Measurements from ENCODE around the gene SMAD3.

SMAD3 gene

DNA sequence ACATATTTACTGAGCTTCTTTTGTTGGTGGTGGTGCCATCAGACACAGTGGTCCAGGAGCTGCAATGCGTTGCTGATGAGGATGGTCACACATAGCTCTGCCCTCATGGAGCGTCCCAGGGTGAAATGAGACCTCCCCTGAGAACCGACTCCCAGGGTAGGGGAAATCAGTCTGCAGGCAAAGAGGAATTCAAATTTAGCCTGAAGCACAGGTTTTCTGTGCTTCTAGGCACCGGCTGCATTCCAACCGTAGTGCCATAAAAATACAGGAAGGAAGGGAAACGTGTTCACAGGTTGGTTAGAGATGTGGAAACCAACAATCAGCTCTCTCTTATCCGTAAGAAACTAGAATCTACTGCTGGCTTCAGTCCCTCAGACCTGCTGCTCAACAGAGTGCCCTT lies 19.2 kb downstream of the SMAD3 start:
- H3K9me3 ChIP-seq (ENCODE audit: low read length), result no peaks in the 10 kb centered on the region
- H3K4me1 ChIP-seq (ENCODE audit: insufficient read depth, low read length), result peaks cover 6% of the 10 kb centered on the region
- H2AFZ ChIP-seq (ENCODE audit: low read depth, low read length), result no peak overlapping the region
- peaks cover 7% of the 10 kb centered on the region for H3K36me3 ChIP-seq (ENCODE audit: insufficient read depth, low read length)
- H3K4me3 ChIP-seq (ENCODE audit: low read length), result no peak overlapping the region
- no peaks in the 10 kb centered on the region for H3K27me3 ChIP-seq (ENCODE audit: insufficient read depth, low read length)

DNA sequence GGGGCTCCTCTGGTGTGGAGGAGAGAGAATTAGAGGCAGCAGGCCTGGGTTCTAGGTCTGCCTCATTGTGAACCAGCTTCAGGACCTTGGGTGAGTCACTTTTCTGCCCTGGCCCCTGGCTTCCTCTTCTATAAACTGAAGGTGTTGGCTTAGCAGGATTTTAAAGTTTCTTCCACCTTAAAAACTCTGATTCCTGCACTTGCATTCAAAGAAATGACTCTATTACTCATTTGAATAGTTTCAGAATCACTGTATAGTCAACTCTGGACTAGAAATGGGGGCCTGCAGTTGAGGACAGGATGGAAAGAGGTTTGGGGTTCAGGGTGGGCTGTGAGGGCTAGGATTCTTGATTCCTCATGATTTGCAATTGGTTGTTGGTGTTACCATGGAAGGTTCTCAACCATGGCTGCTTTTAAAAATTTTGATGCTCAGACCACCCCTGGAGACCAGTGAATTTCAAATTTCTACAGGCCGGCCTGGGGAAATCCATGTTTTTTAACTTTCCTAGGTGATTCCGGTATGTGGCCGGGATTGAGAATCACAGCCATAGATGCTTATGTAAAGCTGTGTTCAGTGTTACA lies 19.9 kb downstream of the SMAD3 start:
- peaks cover 6% of the 10 kb centered on the region for H3K4me1 ChIP-seq (ENCODE audit: insufficient read depth, low read length)

DNA sequence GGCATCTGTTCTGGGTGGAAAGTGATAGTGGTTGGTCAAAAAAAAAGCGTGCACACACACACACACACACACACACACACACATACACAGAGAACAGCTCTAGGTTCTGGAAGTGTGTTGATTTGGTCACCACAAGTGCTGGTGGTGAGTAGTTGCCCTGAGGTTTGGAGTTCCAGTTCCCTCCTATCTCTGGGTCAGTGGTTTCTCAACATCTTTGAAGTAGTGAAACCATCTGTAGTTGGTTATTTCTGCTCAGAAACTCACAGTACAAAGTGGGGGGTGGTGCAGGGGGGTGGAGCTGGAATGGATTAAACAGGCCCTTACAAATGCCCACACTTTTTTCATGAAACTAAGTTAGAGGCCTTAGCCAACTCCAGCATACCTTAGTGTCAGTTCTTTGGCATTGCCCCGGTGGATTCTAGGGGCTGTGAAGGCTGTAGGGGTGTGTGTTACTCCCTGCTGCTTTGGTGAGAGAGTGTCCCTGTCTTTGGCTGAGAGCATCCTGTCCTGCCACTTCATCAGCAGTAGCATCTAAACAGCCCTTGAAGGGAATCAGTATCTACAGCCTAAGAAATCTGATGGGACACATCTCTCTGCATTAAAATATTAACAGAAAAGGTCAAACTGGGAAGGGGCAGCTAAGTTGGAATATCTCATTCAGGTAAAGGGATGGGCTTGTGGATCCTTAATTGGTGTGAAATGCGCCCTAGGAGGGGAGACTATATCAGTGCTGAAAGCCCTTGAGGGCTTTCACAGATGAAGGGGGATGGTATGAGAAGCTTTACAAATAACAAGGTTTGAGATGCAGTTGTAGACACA lies 20.6 kb downstream of the SMAD3 start:
- Histone ChIP-seq H3K4me3 (ENCODE audit: low read length) (no peak overlapping the region), H2AFZ (ENCODE audit: low read depth, low read length) (no peak overlapping the region)

More for the DNA sequence above, 19.9 kb downstream of the SMAD3 start:
- Histone ChIP-seq H3K4me3 (ENCODE audit: low read length) (no peak overlapping the region), H2AFZ (ENCODE audit: low read depth, low read length) (no peak overlapping the region), H3K36me3 (ENCODE audit: insufficient read depth, low read length) (peaks cover 5% of the 10 kb centered on the region), H3K27me3 (ENCODE audit: insufficient read depth, low read length) (no peaks in the 10 kb centered on the region), H3K9me3 (ENCODE audit: low read length) (no peaks in the 10 kb centered on the region)

DNA sequence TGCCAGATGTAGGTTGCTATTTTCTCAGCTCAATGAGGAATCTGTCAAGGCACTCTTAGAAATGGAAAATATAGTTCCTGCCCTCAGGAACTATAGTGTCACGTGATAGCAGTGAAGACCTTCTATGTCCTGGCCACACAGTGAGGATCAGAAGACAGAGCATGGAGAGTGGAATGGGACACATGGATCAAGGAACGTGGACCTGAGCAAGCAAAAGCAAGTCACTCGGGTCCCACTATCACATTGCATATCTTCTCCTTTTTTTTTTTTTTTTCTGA lies 21.2 kb downstream of the SMAD3 start:
- no peaks in the 10 kb centered on the region for H3K27me3 ChIP-seq (ENCODE audit: insufficient read depth, low read length)
- H3K9me3 ChIP-seq (ENCODE audit: low read length), result no peaks in the 10 kb centered on the region
- H3K36me3 ChIP-seq (ENCODE audit: insufficient read depth, low read length), result peaks cover 5% of the 10 kb centered on the region
- no peak overlapping the region for H2AFZ ChIP-seq (ENCODE audit: low read depth, low read length)
- H3K4me3 ChIP-seq (ENCODE audit: low read length), result no peak overlapping the region
- peaks cover 7% of the 10 kb centered on the region for H3K4me1 ChIP-seq (ENCODE audit: insufficient read depth, low read length)

More for the DNA sequence above, 20.6 kb downstream of the SMAD3 start:
- H3K27me3 ChIP-seq (ENCODE audit: insufficient read depth, low read length), result no peaks in the 10 kb centered on the region
- peaks cover 5% of the 10 kb centered on the region for H3K36me3 ChIP-seq (ENCODE audit: insufficient read depth, low read length)
- peaks cover 6% of the 10 kb centered on the region for H3K4me1 ChIP-seq (ENCODE audit: insufficient read depth, low read length)
- no peaks in the 10 kb centered on the region for H3K9me3 ChIP-seq (ENCODE audit: low read length)

DNA sequence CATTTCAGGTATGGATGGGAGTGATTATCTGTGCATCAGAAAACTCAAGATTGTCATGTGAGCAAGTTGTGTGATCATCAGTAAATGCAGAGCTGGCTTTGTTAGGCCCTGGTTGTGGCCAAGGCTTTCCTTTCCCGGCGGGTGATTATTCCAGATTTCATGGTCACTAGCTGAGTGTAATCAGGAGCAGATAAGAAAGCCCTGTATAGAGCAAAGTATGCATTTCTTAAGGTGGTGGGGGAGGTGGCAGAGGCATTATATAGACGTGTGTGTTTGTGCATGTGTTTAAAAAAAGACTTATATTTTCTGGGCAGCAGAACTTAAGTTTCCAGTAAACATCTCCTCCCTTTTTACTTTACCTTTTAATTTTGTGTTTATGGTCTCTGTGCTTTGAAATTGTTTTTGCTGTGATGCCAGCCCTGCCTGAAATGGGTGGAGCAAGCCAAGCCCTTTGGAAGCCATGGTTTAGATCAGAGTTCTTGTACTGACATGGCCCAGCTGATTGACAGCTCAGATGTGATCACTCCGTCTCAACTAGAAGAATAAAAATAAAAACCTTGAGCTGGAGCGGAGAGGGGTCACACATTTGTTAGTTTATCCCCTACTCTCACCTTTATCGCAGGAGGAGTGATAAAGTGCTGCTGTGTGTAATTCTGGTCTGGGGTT lies 22.2 kb downstream of the SMAD3 start:
- no peaks in the 10 kb centered on the region for H3K9me3 ChIP-seq (ENCODE audit: low read length)
- H3K4me3 ChIP-seq (ENCODE audit: low read length), result no peak overlapping the region
- no peaks in the 10 kb centered on the region for H3K27me3 ChIP-seq (ENCODE audit: insufficient read depth, low read length)
- no peak overlapping the region for H2AFZ ChIP-seq (ENCODE audit: low read depth, low read length)
- peaks cover 17% of the 10 kb centered on the region for H3K4me1 ChIP-seq (ENCODE audit: insufficient read depth, low read length)
- peaks cover 5% of the 10 kb centered on the region for H3K36me3 ChIP-seq (ENCODE audit: insufficient read depth, low read length)

DNA sequence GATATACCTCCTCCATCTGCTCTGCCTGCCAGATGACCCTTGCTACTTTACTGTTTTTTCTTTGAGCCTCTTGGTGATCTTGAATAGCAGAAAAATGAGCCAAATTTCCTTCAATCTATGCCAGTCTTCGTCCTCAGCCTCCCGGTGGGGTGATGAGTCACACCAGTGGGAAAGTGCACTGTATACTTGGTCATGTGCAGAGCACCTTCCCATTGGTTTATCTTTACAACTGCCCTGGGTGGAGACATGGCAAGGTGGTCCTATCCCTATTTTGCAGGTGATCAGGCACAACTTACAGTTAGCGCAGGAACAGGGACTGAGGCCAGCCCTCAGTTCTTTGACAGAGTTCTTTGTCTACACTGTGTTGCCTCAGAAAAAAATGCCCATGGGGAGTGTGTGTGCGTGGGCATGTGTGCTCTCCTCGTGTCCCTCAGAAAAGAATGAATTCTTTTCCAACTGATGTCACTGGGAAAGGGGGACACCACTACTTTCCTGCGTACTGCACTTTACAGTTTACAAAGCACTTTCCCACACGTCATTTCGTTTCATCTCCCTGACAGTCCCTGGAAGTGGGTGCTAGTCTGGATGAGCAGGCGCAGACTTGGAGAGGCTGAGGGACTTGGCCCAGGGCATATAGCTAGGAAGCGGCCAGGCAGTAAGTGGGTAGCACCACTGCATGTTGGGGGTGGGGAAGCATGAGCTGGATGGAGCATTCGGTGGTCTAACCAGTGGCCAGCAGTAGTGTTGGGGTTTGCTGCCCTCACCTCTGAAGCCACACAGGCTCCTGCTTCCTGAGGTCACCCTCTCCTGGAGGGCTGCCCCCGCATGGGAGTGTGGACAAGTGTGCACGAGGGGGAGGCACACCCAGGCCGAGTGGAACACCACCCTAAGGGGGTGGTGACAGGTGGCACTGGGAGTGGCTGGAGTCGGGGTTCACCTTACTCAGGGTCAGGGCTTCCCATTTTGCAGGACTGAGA lies 24.1 kb downstream of the SMAD3 start:
- no peaks in the 10 kb centered on the region for H3K27me3 ChIP-seq (ENCODE audit: insufficient read depth, low read length)
- H2AFZ ChIP-seq (ENCODE audit: low read depth, low read length), result no peak overlapping the region
- H3K4me3 ChIP-seq (ENCODE audit: low read length), result no peak overlapping the region
- H3K4me1 ChIP-seq (ENCODE audit: insufficient read depth, low read length), result peaks cover 17% of the 10 kb centered on the region
- H3K36me3 ChIP-seq (ENCODE audit: insufficient read depth, low read length), result peaks cover 6% of the 10 kb centered on the region
- no peaks in the 10 kb centered on the region for H3K9me3 ChIP-seq (ENCODE audit: low read length)

DNA sequence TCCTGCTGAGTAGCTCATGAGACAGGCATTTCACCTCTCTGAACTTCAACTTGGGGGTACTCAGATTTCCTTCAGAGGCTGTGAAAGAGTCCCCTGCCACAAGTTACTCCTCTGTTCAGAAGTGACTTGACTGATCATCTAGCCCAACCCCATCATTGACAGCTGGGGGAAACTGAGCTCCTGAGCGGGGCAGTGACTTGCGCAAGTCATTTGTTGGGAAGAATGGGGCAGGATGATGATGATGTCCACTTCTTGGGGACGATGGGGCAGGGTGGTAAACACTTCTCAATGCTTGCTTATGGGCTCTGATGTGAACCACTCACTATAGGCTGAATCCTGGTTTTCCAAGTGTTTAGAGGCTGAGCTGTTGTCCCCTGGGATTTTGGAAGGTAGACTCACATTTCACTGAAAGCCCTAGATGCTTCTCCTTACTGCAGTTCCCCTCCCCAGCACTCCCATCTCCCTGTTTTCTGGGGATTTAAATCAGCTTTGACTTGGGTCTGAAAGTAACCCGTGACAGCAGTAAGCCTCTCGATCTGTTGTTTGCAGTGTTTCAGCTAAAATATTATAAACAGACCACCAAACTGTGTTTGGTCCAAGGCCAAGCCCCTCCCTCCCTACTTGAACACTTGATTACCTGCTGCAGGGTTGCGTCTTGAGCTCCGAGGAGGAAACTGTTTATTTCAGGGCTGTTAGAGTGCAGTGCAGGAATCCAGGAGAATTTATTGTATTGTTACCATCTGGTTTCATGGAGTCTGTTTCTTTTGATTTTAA lies 25.1 kb downstream of the SMAD3 start:
- Histone ChIP-seq H3K27me3 (ENCODE audit: insufficient read depth, low read length) (no peaks in the 10 kb centered on the region), H3K9me3 (ENCODE audit: low read length) (no peaks in the 10 kb centered on the region), H3K4me1 (ENCODE audit: insufficient read depth, low read length) (peaks cover 17% of the 10 kb centered on the region), H2AFZ (ENCODE audit: low read depth, low read length) (no peak overlapping the region), H3K4me3 (ENCODE audit: low read length) (no peak overlapping the region), H3K36me3 (ENCODE audit: insufficient read depth, low read length) (peaks cover 11% of the 10 kb centered on the region)

DNA sequence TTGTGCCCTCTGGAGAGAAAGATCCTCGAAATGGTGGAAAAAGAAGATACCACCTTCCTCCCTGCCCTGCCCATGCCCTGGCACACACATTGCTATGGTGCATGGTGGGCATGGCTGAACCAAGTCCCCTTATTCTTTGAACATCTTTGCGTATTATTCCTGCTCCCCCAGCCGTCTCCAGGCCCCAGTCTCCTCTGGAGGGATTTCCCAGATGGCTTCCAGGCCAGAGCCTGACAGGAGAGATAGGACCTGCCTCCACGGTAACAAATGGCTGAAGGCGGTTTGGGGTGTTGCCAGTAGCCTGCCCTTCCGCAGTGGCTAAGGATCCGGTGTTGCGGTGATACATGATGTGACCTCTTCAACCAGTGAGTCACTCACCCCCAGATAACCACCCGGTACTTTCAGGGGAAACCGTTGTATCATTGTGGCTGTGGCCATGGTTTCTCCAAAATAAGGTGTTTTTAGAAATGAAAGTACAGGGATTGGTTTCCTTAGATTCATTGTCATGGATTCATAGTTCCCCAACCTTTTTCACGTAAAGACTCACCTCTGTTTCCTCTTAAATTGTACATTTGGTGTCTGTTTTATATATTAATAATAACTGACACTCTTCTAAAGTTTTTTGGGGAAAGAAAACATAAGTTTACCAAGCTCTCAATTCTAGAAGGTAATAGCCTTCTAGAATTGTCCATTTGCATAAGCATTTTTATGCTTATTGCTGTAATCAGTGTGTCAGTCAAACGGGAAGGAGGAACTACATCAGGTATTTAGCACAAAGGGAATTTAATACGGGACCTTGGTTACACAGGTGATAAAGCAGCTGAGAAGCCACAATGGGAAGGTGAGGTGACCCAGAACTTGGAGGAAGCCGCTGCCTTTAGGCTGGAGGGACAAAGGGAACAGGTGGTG lies 25.9 kb downstream of the SMAD3 start:
- Histone ChIP-seq H3K4me3 (ENCODE audit: low read length) (no peak overlapping the region), H3K4me1 (ENCODE audit: insufficient read depth, low read length) (peaks cover 17% of the 10 kb centered on the region), H3K9me3 (ENCODE audit: low read length) (no peaks in the 10 kb centered on the region), H3K36me3 (ENCODE audit: insufficient read depth, low read length) (peaks cover 11% of the 10 kb centered on the region), H2AFZ (ENCODE audit: low read depth, low read length) (no peak overlapping the region), H3K27me3 (ENCODE audit: insufficient read depth, low read length) (no peaks in the 10 kb centered on the region)

DNA sequence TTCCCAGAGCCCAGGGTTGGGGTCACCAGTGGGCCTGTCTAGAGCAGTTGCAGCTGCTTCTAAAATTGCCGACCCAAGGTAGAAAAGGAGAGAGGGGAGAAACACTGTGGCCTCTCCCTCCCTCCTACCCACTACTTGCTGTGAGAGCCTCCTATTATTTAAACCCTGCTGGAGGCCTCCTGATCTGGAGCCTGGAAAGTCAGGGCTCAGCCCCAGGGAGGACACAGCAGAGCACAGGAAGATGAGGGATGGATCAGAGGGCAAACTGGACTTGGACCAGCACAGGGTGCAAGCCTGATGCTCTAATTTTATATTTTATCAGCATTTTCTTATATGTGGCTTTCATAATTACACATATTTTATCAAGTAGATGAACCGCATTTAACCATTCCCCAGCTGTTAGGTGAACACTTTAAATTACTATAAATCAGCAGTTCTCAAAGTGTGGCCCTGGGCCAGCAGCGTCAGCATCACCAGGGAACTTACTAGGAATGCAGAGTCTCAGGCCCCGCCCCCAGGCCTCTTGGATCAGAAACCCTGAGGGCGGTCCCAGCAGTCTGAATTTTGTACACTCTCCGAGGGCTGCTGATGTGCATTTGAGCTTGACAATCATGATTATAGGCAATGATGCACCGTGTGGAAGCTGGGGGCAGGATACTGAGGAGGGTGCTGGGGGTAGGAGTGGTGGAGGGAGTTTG lies 26.7 kb downstream of the SMAD3 start:
- Histone ChIP-seq H3K9me3 (ENCODE audit: low read length) (no peaks in the 10 kb centered on the region), H3K36me3 (ENCODE audit: insufficient read depth, low read length) (peaks cover 11% of the 10 kb centered on the region), H2AFZ (ENCODE audit: low read depth, low read length) (no peak overlapping the region), H3K4me3 (ENCODE audit: low read length) (no peak overlapping the region), H3K27me3 (ENCODE audit: insufficient read depth, low read length) (no peaks in the 10 kb centered on the region), H3K4me1 (ENCODE audit: insufficient read depth, low read length) (peaks cover 15% of the 10 kb centered on the region)

DNA sequence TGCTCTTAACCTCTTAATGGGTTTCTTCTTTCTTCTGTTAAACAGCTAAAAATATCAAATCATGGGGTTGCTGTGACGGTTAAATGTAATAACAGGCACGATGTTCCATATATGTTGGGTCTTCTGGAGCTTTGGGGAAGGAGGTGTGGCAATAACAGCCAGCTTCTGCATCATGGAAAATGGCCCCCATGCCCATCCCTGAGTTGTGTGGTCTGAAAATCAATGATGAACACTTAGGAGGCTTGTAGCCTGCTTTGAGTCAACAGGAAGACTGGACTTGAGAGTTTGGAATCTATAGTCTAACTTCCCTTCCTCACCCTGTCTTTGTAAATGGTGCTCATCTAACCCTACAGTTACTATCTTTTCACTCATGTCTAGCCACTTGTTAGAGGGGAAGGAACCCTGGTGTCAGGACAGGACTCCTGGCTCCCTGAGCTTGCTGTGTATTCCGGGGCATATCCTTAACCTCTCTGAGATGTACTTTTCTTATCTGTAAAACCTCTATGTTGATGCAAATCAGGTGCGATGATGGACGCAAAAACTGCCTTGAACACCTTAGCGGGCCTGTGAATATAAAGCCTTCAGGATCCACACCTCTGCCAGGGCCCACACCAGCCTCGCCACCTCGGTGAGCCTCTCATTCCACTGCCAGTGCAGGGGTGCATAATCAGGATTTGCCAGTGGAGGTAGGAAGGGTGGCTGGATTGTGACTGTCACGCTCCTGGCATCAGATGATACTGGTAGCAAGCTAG lies 27.5 kb downstream of the SMAD3 start:
- Histone ChIP-seq H3K27me3 (ENCODE audit: insufficient read depth, low read length) (no peaks in the 10 kb centered on the region), H3K36me3 (ENCODE audit: insufficient read depth, low read length) (peaks cover 14% of the 10 kb centered on the region), H3K9me3 (ENCODE audit: low read length) (no peaks in the 10 kb centered on the region), H3K4me3 (ENCODE audit: low read length) (no peak overlapping the region), H3K4me1 (ENCODE audit: insufficient read depth, low read length) (peaks cover 11% of the 10 kb centered on the region), H2AFZ (ENCODE audit: low read depth, low read length) (no peak overlapping the region)

DNA sequence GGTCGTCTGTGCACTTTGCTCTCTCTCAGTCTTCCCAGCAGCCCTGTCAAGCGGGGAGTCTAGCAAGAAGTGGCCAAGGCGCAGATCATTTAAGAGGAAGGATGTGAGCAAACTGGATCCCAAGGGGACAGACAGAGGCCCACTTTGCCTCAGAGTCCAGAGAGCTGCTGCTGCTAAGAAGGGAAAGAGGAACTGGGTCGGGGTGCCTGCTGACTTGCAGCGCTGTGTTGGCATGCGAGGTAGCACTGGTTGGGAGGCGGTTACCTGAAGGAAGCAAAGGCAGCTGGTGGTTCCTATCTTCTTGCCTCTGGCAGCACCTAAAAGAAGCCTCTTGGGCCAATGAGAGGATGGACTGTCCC lies 28.1 kb downstream of the SMAD3 start:
- Histone ChIP-seq H3K36me3 (ENCODE audit: insufficient read depth, low read length) (peaks cover 14% of the 10 kb centered on the region), H3K27me3 (ENCODE audit: insufficient read depth, low read length) (no peaks in the 10 kb centered on the region), H3K4me1 (ENCODE audit: insufficient read depth, low read length) (peaks cover 11% of the 10 kb centered on the region), H3K9me3 (ENCODE audit: low read length) (no peaks in the 10 kb centered on the region), H2AFZ (ENCODE audit: low read depth, low read length) (no peak overlapping the region), H3K4me3 (ENCODE audit: low read length) (no peak overlapping the region)

All from neuron (in vitro differentiated cells).